ENCODE data around the gene RAB31. TPM values are rescaled to one million over a fixed set of nuclear protein-coding genes. Genes with fewer than 3 reads are reported as not detected.

Gene RAB31
- polyA plus RNA-seq, 1 experiment, result 37.2 TPM

DNA sequence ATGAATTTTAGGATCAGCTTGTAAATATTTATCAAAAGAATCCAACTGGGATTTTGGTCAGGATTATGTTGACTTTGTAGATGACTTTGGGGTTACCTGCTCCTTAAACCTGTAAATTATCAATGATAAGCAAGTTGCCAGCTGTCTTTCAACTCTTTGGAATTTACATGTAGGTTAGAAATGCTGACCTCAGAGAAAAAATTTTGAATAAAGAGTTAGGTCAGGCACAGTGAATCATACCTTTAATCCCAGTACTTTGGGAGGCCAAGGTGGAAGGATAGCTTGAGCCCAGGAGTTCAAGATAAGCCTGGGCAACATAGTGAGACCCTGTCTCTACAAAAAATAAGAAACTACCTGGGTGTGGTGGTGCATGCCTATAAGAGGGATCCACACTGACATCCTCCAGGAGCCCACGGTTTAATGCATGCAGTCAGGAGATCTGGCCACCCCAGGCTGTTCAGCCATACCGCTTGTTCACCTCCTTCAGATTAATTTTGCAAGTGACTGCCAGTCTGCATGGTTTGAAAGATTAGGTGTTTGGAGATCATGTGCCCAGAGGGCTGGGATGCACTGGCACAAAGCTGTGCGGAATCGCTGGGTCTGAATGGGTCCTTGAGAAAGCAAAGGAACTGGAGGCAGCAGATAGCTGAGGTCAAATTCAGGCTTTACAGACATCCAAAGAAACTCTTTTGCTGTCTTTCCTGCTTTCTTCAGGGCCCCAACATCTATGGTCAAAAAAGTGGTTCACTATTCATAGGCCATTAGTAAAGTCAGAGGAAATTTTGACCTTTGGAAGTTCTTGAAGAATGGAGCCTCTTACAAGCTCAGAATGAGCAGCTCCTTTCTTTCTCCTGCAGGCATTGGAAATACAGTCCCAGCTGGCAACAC is 94.3 kb downstream of the RAB31 start:
- POLR2A ChIA-PET, result no interaction called here
- H3K4me3 ChIP-seq (ENCODE audit: low read depth, low read length), result no peak overlapping the region
- peaks cover 2% of the 10 kb centered on the region; the same call in 1 of the 2 replicates for H3K36me3 ChIP-seq (ENCODE audit: control insufficient read depth, insufficient read depth, low read length)
- no peaks in the 10 kb centered on the region for H3K27me3 ChIP-seq (ENCODE audit: control insufficient read depth, insufficient read depth, low read length)
- TF ChIP-seq CTCF (IDR thresholded peaks at IDR 0.05; ENCODE audit: insufficient read depth, low read depth, low read length), result no peak
- CTCF ChIA-PET, result interaction anchor here (0.6 to 1.3 kb wide), 4 partner anchors 9 to 285 kb away, joined by 3 to 4 read pairs (median 4); no protein-coding TSS in a partner anchor
- no peak for DNase-seq (ENCODE audit: low read depth)

DNA sequence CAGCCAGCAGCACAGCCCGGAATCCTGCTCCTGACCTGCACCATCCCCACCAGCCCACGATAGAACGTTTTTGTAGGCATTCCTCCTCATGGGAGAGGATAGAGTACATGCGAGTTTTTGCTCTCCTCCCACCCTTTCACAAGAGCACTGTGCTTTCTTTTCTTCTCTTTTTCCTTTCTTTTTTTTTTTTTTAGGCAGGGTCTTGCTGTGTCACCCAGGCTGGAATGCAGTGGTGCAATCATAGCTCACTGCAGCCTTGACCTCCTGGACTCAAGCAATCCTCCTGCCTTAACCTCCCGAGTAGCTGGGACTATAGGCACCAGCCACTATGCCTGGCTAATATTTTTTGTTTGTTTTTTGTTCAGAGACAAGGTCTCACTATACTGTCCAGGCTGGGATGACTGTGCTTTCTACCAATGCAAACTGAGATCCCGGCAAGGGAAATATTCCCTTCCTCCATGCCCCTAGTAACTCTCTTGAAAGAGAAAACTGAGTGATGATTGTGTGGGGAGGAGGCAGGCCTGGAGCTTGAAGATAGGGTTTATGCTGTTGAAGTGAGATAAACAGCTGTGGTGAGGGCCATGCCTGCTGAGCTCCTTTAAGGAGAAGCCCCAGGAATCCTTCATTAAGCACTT is 95.1 kb downstream of the RAB31 start:
- CTCF ChIA-PET, result interaction anchor here (1.2 to 1.3 kb wide), 2 partner anchors 8 to 10 kb away, joined by 3 to 4 read pairs; no protein-coding TSS in a partner anchor
- Histone ChIP-seq H3K36me3 (ENCODE audit: control insufficient read depth, insufficient read depth, low read length) (peaks cover 2% of the 10 kb centered on the region; the same call in 1 of the 2 replicates), H3K27me3 (ENCODE audit: control insufficient read depth, insufficient read depth, low read length) (no peaks in the 10 kb centered on the region), H3K4me3 (ENCODE audit: low read depth, low read length) (no peak overlapping the region)
- TF ChIP-seq CTCF (IDR thresholded peaks at IDR 0.05; ENCODE audit: insufficient read depth, low read depth, low read length), result no peak
- POLR2A ChIA-PET, result no interaction called here
- DNase-seq (ENCODE audit: low read depth), result no peak

DNA sequence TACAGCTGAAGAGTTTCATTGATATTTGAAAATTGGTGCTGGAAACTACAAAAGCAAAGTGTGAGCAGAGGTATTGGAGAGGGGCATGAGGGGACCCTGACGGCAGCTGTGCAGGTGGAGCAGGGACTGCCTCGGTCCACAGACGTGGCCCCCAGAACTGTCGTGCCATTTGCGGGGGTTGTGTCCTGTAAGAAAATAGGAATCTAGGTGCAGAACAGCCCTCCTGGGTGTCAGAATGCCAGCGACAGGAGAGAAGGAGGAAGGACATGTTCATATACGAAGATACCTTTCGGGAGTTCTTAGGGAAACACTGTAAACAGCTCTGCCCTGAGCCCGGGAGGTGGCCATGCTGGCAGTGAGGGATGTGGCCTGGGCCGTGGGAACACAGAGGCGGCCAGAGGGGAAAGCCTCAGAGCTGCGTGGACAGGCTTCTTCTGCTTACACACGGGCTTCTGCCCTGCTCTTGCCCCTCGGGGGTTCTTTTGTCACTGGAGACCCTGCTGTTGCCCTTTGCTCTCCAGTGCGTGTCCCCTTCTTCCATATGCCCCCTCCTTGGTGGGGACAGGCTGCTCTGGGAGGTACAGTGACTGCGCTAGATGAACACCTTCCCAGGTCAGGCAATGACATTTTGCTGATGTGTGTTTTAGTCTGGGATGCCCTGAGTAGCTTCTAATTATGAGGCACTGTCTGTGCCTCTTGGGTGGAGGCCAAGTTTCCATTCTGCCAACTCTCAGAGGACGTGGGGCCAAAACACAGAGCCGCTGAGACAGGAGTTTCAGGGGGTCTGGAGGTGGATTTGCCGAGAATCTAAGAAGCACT is 95.8 kb downstream of the RAB31 start:
- no peak for DNase-seq (ENCODE audit: low read depth)
- POLR2A ChIA-PET, result no interaction called here
- Histone ChIP-seq H3K36me3 (ENCODE audit: control insufficient read depth, insufficient read depth, low read length) (peaks cover 2% of the 10 kb centered on the region; the same call in 1 of the 2 replicates), H3K27me3 (ENCODE audit: control insufficient read depth, insufficient read depth, low read length) (no peaks in the 10 kb centered on the region), H3K4me3 (ENCODE audit: low read depth, low read length) (no peak overlapping the region)
- CTCF ChIA-PET, result no interaction called here
- no peak for TF ChIP-seq CTCF (IDR thresholded peaks at IDR 0.05; ENCODE audit: insufficient read depth, low read depth, low read length)

DNA sequence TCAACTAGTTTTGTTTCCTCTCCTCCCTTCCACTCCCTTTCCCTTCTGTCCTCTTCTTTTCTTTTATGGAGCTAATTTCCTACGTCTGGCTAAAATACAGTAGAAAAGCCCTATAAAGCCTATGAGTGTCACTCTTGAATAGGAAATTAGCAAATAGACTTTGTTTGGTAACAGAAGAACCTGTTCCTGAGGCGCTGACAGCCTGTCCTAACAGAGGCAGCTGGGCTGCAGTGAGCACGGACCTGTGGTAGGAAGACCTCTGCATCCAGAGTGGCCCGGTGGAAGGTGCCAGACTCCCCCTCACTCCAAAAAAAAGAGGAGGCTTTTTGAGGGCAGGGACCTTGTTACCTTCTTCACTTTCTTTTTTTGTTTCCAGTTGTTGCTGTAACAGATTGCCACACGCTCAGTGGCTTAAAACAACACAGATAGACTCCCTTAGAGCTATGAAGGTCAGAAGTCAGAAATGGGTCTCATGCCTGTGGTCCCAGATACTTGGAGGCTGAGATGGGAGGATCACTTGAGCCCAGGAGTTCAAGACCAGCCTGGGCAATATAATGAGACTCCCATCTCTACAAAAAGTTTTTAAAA is 96.5 kb downstream of the RAB31 start:
- Histone ChIP-seq H3K4me3 (ENCODE audit: low read depth, low read length) (no peak overlapping the region), H3K36me3 (ENCODE audit: control insufficient read depth, insufficient read depth, low read length) (peaks cover 2% of the 10 kb centered on the region; the same call in 1 of the 2 replicates), H3K27me3 (ENCODE audit: control insufficient read depth, insufficient read depth, low read length) (no peaks in the 10 kb centered on the region)
- no peak for TF ChIP-seq CTCF (IDR thresholded peaks at IDR 0.05; ENCODE audit: insufficient read depth, low read depth, low read length)
- POLR2A ChIA-PET, result no interaction called here
- CTCF ChIA-PET, result no interaction called here
- no peak for DNase-seq (ENCODE audit: low read depth)
